Hematopoietic multipotent progenitor cell treated with erythropoietin and hydrocortisone succinate and interleukin-3 and kit ligand, for 6 days (in vitro differentiated cells): ENCODE measurements around the gene MAGI1.
A peak's percentile ranks its signal among the peaks of the same experiment; 100 is the strongest.
"Not testable (repeated sequence)": the region's sequence is repeated elsewhere in the genome, so short reads cannot be mapped to it uniquely, and the experiment has no call there.

Experiments
- DNase-seq: peaks from one replicate; pipeline ENCODE4 v3.0.0-alpha.2; 2015

MAGI1 gene

DNA sequence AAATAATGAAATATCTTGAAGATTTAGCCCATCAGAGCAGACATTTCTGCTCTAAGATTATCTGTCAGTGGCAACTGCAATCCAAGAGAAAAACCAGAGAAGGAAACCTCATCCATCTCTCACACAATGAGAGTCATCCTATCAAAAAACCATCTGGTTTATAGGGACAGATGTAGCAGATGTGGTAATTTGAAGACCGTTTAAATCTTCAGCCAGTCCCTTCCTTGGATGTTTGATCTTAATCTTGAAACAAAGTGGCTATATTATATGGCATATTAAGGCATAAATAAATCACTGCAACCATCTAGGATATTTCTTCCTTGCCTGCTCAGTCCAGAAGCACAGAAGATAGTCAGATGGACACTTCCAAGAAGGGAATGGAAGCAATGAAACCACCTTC is 305.3 kb downstream of the MAGI1 start:
- no peak for DNase-seq

DNA sequence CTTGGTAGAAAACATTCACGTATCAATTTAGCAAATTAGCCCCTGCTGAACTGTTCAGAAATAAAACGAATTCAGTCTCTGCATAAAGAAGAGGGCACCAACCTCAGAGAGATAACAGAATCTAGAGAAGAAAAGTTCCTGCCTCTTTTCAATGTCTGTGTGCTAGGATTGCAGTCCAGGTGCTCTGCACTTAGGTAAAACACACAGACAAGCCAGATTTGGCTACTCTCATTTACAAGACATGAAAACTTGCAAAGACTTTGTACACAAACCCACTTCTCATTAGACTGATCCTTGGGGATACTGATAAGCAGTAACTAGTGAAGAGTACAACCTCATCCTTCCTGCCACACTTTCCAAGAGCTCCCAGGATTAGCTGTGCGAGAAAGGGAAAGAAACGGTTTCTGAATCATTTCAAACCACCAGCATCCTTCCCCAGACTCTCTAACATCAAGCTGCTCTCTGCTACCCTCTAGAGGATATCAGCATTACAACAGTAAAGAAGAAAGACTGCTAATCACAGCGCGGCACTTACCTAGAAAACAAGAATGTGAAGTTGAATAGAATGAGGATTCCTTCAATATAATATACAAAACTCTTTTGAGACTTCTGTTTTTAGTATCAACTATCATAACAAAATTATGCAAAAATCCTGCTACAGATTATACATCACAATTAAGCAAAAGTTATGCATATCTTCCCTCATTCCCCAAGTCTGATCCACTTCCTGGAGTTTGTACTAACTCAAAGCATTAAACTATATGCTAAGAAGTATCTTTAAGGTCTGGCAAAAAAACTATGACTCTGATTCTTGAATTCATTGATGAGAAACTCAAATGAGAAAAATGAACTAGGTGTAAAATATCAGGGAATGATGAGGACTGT is 306.4 kb downstream of the MAGI1 start:
- DNase-seq: peak; percentile 72

DNA sequence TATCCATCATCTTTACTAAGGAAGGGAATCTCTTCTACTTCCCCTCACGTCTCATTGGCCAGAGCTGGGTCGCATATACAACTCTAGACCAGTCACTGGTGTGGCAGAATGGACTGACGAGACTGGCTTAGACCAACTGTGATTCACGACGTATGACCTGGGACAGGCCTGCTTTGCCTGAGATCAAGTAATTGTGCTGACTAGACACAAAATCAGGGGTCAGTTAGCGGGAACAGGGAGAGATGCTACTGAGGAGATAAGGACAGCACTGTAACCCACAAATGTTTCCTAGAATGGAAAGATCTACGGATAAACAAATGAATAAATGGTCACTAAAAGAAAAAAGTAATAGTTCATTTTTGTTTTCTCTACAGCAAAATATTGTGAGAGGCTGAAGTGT is 308.3 kb downstream of the MAGI1 start:
- no peak for DNase-seq

DNA sequence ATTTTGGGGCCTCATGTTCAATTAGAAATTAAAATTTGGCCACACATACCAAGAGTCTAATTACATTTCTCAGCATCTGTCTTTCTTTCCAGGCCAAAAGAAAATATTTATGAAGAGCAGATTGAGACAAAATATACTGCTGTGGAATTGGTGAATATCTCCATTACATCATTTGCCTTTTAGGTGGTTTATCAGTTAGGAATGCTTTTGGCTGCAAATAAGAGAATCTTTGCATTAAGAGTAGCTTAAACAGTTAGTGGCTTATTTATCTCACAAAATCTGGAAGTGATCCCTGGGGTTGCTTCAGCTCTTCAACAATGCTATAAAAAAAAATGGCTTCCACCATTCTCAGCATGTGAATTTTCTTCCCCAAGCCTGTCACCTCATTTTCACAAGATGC is 308.7 kb downstream of the MAGI1 start:
- DNase-seq: no peak

DNA sequence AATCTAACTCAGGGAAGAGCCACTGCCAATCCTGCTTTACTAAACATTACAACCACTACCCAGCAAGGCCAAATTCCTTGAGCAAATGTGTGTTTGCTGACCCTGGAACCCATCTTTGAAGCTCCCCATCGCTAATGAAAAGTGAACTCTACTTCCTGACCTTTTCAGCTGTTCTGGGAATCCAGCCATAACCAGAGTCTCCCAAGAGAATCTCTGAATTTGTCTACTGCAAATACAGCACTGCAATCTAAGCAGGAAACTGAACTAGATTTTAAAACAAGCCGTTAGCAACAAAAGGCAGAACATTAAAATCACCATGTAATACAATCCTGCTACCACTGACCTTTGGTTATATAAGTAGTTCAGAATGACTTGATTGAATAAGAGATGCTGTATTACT is 309.2 kb downstream of the MAGI1 start:
- no peak for DNase-seq

DNA sequence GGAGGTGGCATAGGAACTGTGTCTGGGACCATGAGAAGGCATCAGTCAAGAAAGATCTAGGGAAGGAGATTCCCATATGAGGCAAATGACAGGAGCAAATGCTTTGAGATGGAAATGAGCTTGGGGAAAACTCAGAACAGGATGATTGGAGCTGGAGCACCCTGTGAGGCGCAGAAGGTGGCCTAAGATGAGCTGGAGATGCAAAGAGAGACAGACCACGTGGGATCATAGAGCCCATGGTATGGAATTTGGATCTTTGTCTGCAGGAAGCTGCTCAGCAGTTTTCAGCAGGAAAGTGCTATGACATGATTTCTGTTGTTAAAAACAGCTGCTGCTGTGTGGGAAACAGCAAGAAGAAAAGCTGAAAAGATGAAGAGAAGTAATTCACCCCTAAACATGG is 310.6 kb downstream of the MAGI1 start:
- no peak for DNase-seq

DNA sequence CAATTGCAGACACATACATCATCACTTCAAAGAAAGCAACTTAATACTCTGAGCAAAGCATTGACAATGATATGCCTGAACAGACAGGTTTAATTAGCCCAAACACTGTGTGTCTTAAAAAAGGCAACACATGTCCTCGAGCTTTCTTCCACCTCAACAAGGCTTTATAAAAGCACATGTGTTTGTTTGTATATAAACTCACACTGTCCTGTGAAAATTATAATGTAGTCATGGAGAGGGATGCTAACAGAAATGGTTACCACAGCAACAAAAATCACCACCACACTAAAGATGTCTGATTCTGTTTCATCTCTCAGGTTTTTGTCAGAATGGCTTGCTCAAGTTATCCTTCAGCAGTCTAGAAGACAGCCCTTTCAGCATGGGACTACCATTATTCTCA is 314.7 kb downstream of the MAGI1 start:
- no peak for DNase-seq

DNA sequence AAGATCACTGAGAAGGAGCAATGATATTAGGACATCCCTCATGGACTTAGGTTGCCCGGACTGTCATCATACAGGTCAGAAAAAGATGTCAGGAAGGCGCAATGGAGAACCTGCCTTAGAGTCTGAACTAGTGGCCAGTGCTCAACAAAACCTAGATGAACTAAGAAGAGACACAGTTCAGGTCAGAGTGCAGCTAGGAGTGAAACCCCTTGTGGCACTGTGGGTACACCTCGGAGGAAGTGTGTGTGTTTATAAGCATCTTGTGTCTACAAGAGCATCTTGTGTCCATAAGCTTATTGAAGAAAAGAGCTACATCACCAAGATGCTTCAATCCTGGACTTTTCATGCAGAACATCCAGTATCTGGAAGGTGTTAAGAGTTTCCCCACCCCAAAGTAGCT is 315.7 kb downstream of the MAGI1 start:
- DNase-seq: no peak

DNA sequence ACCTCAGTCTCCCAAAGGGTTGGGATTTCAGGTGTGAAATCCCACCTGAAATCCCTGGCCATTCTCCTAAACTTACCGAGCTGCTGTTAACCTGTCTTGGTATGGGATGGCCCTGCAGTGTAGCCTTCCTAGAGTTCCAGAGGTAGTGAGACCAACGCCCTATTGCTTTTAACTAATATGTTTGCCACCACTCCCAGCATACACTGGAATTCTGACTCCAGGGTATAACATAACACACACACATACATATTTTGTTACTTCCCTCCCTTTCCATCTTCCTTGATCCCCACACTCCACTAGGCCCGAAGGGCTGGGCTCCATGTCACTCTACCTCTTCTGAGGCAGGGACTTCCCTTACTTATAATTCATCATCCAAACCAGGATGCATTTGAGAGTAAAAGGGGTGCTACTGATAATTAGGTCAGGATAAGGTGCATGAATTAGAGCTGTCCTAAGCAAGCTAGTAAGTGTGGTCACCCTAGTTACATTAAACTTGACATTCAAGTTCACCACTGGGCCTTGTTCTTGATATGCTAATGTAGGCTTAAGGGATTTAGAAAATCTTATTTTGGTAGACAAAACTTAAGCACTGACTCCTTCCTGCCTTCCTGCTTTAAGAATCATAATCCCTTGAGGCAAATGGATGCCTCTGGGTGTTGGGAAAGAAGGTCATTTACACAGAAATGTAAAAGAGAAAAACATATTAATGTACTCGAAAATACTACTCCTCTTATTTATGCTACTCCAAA is 317.6 kb downstream of the MAGI1 start:
- DNase-seq: no peak

DNA sequence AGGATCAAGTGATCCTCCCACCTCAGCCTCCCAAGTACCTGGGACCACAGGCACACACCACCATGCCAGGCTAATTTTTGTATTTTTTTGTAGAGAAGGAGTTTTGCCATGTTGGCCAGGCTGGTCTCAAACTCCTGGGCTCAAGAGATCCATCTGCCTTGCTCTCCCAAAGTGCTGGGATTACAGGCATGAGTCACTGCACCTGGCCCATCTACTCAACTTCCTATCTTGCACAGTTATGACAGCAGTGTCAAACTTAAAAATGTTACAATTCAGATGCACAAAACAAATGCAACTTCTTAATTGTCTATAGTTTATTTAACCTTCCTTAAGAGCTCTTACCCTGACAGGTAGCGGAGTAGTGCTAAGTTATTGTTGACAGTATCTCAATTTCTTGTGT is 319.1 kb downstream of the MAGI1 start:
- not testable (repeated sequence) for DNase-seq

DNA sequence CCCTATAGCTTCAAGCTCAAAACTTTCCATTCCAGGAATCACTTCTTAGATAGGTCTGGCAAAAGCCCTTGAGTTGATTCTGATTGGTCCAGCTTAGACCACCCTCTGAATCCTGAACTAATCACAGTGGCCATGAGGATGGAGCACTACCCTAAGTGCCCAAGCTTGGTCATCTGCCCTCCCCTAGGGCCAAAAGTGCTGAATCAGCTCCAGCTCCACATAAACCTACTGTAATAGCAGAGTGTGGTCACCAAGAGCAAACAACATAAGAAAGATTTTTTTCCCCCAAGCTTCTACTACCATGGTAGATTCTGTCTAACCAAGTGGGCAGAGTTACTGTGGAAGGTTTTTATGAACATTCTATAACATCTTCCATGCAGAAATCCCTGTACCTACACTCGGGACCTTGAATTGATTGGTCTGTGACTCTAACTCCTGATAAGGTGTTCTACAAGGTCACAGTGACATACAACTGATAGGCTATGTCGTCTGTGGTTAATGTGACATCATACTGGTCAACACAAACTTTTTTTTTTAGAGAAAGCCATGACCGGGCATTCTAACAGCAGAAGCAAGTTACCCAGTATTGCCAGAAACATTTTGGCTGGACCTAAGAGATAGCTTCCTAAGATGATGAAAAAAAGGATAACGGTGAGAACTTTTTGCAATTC is 320.9 kb downstream of the MAGI1 start:
- no peak for DNase-seq

DNA sequence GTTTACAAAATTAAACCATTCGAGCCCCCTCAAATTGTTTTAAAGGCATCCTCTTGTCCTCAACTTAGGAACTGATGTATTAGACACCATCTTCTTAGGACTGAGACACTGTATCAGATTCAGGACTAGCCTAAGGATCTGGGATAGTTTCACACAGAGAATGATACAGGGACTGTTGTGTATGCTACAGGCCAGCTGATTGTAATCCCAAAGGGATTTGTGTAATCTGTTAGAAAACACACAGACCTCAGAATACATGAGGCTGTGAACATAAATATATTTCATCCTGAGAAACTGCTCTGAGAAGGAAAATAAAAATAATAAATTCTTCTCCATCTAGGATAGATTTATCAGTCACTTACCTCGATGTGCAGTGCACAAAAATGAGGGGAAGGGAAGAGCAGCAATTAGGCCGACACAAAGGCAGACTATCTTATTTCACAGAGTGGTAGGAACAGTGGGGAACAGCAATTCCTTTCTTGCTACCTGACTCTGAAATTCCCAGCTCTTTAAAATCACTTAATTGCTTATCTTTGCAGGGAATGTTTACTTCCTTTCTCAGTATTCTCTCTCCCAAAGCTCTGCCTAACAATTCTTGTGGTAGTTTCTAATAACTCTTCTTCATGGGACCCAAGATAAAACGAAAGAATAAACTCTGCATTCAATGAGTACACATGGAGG is 322.5 kb downstream of the MAGI1 start:
- DNase-seq: no peak

DNA sequence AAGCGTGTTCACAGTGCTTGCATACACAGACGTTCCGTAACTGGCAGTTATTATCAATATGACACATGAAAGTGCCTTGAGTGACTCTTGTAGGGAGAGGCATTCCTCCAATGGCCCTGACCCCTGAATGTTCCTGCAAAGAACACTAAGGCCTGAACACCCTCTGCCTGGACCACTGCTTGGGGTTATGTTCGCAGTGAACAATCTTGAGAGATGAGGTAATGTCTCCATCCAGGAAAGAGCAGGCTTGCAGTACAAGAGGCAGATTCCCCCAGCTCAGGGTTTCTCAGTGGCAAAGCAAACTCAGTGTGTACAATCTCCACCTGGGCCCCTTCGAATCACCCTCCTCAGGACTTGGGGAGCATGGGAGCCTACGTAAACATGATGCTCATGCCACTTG is 324.6 kb downstream of the MAGI1 start:
- no peak for DNase-seq

DNA sequence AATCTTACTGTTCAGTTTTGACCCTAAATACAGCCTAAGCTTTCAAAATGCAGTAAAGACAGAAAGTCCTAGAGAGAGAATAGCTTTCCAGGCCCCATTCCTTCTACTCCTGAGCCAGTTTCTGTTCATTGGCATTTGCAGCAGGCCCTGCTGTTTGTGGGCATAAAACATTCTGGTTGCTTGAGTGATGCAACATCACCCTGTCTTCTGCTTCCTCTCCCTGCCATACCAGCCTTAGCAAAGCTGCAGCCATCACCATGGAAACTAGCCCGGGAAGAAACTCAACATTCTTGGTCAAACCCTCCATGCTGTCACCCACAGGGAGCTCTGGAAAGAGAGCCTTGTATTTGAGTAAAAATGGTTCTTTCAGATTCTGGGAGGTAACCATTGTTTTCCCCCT is 325.7 kb downstream of the MAGI1 start:
- DNase-seq: no peak

DNA sequence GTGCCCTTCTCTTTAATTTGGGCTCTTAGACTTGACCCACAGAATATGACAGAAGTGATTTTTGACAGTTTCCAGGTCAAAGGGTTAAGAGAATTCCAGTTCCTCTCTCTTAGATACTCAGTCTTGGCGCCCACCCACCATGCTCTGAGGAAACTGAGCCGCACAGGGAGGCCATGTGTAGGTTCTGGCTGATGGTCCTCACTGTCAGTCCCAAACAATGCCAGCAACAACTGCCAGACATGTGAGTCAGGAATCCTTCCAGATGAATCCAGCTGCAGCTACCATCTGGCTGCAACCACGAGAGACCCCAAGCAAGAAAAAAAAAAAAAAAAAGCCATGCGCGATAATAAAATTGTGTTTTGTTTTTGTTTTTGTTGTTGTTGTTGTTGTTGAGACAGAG is 326.6 kb downstream of the MAGI1 start:
- no peak for DNase-seq

DNA sequence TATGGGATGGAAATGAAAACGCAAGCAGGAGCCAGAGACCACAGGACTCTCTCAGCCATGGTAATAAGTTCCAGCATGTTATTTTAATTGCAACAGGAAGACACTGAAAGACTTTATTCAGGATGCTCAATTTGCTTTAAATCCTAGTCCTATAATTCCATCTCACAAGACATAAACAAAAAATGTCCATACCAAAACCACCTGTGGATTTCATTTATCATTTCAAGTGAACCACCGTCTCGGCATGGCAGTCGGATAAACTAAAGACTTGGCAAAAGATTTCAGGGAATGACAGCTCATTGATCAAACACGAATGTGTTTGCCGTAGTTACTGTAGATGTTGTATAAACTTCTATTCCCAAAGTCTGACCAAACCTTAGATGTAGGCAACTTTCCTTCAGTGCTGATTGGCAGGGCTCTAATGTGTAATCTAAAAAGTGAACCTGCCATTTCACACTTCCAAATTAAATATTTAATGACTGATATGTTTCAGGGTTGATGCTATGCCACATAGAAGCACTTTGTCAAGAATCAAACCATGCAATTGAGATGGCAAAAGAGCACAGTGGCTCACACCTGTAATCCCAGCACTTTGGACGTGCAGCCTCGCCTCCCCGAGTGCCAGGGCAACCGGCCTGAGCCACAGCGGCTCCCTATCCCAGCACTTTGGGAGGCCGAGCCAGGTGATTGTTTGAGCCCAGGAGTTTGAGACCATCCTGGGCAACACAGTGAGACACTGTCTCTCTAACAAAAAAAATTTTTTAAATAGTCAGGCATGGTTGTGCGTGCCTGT is 331.7 kb downstream of the MAGI1 start:
- no peak for DNase-seq

DNA sequence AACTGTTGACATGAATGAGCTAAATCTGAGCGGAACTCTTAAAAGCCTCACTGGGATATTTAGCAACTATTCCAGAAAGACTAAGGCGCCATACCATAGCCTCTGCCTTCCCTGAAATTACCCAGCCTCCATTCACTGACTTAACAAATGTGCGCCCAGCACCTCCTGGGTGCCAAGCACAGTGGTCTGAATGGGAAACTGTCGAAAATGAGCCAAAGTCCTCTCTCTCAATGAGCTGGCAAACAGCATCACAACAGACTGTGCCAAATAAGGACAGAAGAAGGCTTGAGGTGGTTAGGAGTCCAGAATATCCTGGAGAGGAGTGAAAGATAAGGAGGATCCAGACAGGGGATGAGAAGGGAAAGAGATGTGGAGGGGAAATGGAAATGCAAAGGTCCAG is 332.4 kb downstream of the MAGI1 start:
- DNase-seq: no peak

DNA sequence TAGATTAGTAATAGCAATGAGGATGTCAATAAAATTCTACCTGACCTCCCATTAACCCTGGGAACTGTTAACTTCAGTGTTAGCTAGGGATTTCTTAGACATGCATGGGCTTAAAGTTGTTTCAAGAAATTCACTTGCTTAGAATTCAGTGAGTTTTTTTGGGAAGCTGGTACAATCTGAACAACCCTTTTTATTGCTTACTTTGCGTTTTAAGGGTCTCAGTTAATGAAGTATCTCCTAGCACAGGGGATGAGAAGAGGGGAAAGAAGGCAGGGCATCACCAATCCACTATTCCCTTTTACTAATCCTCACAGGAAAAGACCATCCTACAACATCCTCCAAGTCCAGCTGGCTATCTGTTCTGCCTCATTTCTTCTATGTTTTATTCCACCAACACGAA is 334.9 kb downstream of the MAGI1 start:
- no peak for DNase-seq

DNA sequence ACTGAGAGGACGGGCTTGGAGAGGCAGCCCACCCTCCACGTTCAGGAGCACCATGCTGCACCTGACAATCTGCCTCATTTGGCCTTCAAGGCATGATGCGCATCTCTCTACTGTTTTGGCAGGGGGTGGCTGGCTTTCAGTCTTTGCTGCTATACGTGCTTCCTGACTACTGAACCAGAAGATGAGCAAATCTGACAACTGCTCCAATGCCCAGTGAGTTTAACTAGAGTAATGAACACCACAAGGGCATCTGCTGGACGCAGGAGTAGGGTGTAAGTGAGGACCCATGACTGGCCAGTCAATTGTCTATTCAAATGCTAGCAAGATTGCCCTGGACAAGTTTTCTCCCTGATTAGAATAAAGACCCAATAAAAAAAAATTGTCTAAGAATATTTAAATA is 335.7 kb downstream of the MAGI1 start:
- no peak for DNase-seq

DNA sequence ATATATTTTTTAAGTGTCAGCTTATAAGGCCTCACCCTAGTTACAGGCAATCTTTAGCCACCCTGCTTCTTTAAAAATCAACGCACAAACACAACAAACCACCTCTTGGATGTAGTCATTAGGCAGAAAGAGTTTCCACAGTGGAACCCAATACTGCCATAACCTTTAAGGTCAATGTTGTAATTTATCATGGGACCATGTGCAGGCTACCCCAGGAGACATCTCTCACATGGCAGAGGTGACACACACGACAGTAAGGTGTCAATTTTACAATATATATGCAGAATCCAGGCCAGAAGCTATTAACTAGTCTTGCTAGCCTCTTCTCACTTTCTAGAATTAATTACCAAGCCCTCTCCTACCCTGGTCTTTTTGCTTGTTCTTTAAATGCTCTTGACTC is 336.5 kb downstream of the MAGI1 start:
- DNase-seq: no peak

DNA sequence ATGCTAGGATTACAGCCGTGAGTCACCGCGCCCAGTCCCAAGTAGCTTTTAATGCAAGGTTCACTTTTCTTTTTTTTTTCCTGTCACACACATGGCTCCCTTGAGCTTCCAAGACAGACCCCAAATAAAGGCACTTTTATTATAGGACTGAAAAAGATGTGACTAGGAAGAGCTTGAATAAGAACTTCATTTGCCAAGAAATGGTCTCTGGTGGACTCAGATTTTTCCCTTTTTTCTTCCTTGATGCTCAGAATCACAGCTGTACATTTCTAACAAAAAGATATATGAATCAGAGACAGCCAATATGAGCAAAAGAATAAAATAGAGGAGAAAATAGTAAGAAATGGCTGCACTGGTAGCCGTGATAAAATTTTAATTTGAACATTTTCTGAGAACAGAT is 337.2 kb downstream of the MAGI1 start:
- DNase-seq: no peak

DNA sequence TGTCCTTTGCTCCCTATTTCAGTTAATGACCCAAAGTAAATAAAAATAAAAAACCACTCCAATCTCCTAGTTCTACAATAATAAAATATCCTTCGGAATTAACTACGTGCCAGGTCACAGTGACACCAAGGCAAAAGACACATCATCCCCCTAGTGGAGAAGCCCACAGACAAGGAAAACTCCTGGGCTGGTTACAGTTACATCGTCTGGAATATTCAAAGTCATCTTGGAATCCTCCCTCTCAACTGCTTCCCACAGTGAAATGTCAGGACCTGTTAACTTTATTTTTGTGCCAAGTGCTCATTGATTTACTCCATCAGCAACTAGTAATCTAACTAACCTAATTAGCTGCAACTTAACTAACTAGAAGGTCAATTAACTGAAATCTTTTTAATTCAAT is 349.3 kb downstream of the MAGI1 start:
- DNase-seq: no peak

DNA sequence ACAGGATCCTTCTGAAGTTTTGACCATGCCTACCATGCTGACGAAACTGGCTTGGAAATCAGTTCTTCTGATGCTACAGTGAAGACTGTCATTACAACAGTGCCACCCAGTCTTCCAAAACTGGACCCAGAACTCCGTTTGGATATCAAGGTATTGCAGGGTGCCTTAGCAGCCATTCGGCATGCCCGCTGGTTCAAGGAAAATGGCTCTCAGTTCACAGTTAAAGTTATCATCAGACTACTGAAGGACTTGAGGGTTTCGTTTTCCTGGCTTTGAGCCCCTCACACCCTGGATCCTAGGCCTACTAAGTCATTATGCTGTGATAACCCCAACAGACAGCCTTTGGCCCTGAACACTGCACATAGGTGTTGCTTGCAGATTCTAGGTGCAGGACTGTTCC is 351.0 kb downstream of the MAGI1 start:
- DNase-seq: no peak
